Erythroblast (primary cell): Measurements from ENCODE around the gene CHST3.
A peak's percentile ranks its signal among the peaks of the same experiment; 100 is the strongest.

Experiments used
- DNase-seq, 2 experiments: peaks; one replicate each; lab custom pipeline; 2025; lab: John Stamatoyannopoulos, UW
- GATA1 ChIP-seq: IDR thresholded peaks from 2 replicates; pipeline ENCODE4 v1.6.1; 2011; ENCODE audit warnings: low read depth, mild to moderate bottlenecking, control low read depth, low read length, moderate library complexity
- POLR2A ChIP-seq: IDR thresholded peaks from 2 replicates; pipeline ENCODE4 v1.6.1; 2011; ENCODE audit warnings: mild to moderate bottlenecking, low read length

The CHST3 gene

GRCh38 chr10:72038458-72039001 lies 74.3 kb downstream of the CHST3 start:
- no peak for DNase-seq
- TF ChIP-seq POLR2A (no peak), GATA1 (no peak)

- DNase-seq = no peak
- no peak for TF ChIP-seq POLR2A
- no peak for TF ChIP-seq GATA1
Measured at GRCh38 chr10:72039377-72039776, 75.2 kb downstream of the CHST3 start.

GRCh38 chr10:72041491-72041890 lies 77.3 kb downstream of the CHST3 start:
- TF ChIP-seq POLR2A (no peak), GATA1 (no peak)
- DNase-seq = no peak

GRCh38 chr10:72043016-72043834 lies 79.0 kb downstream of the CHST3 start:
- DNase-seq = no peak

GRCh38 chr10:72044417-72045041 lies 80.3 kb downstream of the CHST3 start:
- TF ChIP-seq POLR2A (no peak), GATA1 (no peak)
- DNase-seq = no peak

More at GRCh38 chr10:72043016-72043834, 79.0 kb downstream of the CHST3 start:
- TF ChIP-seq POLR2A (no peak), GATA1 (no peak)

GRCh38 chr10:72045586-72045985 lies 81.4 kb downstream of the CHST3 start:
- DNase-seq = no peak
- TF ChIP-seq POLR2A (no peak), GATA1 (no peak)

- no peak for TF ChIP-seq POLR2A
- no peak for TF ChIP-seq GATA1
Measured at GRCh38 chr10:72048450-72049124, 84.4 kb downstream of the CHST3 start.

GRCh38 chr10:72049472-72049871 lies 85.3 kb downstream of the CHST3 start:
- DNase-seq = no peak
- TF ChIP-seq POLR2A = no peak
- no peak for TF ChIP-seq GATA1

More at GRCh38 chr10:72048450-72049124, 84.4 kb downstream of the CHST3 start:
- DNase-seq = peak; percentile 86 to 93

- TF ChIP-seq POLR2A (no peak), GATA1 (no peak)
- no peak for DNase-seq
Measured at GRCh38 chr10:72049969-72050781, 86.0 kb downstream of the CHST3 start.

GRCh38 chr10:72050873-72051272 lies 86.7 kb downstream of the CHST3 start:
- TF ChIP-seq GATA1 (no peak), POLR2A (no peak)
- no peak for DNase-seq

GRCh38 chr10:72053690-72054089 lies 89.5 kb downstream of the CHST3 start:
- no peak for DNase-seq
- no peak for TF ChIP-seq GATA1
- TF ChIP-seq POLR2A = no peak

- TF ChIP-seq POLR2A = no peak
- no peak for DNase-seq
Measured at GRCh38 chr10:72056113-72056512, 91.9 kb downstream of the CHST3 start.
